OCI-LY1 (cell line): Measurements from ENCODE around the gene MYOF.

Experiments
- H2AFZ ChIP-seq: fragments of 200-600 bp; sonication (generic), shearing (Covaris generic); 2 replicates; pipeline ENCODE4 v1.6.0; 2014; ENCODE audit warnings: antibody characterized with exemption, mild to moderate bottlenecking, low read length
- H3F3A ChIP-seq: fragments of 200-600 bp; sonication (generic), shearing (Covaris generic); 2 replicates; pipeline ENCODE4 v1.6.0; 2014; ENCODE audit warnings: mild to moderate bottlenecking, antibody characterized with exemption, low read length, moderate library complexity; ENCODE audit not compliant: insufficient read depth
- H3K27ac ChIP-seq: fragments of 200-600 bp; sonication (generic); 2 replicates; pipeline ENCODE4 v1.5.1; 2014; ENCODE audit warnings: low read length, mixed run types, mild to moderate bottlenecking, low read depth; ENCODE audit not compliant: poor library complexity, severe bottlenecking
- H3K27me3 ChIP-seq: fragments of 200-600 bp; sonication (generic); 2 replicates; pipeline ENCODE4 v1.6.0; 2014; ENCODE audit warnings: antibody characterized with exemption, mild to moderate bottlenecking, low read length, moderate library complexity; ENCODE audit not compliant: insufficient read depth
- H3K36me3 ChIP-seq: fragments of 200-600 bp; sonication (generic); 2 replicates; pipeline ENCODE4 v1.6.1; 2014; ENCODE audit warnings: mild to moderate bottlenecking, antibody characterized with exemption, low read length, moderate library complexity, mixed read lengths; ENCODE audit not compliant: insufficient read depth
- H3K4me1 ChIP-seq: fragments of 200-600 bp; sonication (generic); 2 replicates; pipeline ENCODE4 v1.5.1; 2014; ENCODE audit warnings: mild to moderate bottlenecking, low read length, moderate library complexity; ENCODE audit not compliant: insufficient read depth, severe bottlenecking
- H3K4me2 ChIP-seq: fragments of 200-600 bp; sonication (generic), shearing (Covaris generic); 2 replicates; pipeline ENCODE4 v1.6.1; 2014; ENCODE audit warnings: low read length
- H3K4me3 ChIP-seq: fragments of 200-600 bp; sonication (generic); 2 replicates; pipeline ENCODE4 v1.5.1; 2014; ENCODE audit warnings: low read length, low read depth, mild to moderate bottlenecking, mixed read lengths; ENCODE audit not compliant: poor library complexity, severe bottlenecking
- H3K79me2 ChIP-seq: fragments of 200-600 bp; shearing (Covaris generic); 2 replicates; pipeline ENCODE4 v1.6.1; 2016; ENCODE audit warnings: mixed run types, low read length, mixed read lengths; ENCODE audit not compliant: insufficient read depth
- H3K9ac ChIP-seq: fragments of 200-600 bp; sonication (generic), shearing (Covaris generic); 2 replicates; pipeline ENCODE4 v1.6.1; 2014; ENCODE audit warnings: mild to moderate bottlenecking, low read length, mixed read lengths
- H3K9me2 ChIP-seq: fragments of 200-600 bp; sonication (generic), shearing (Covaris generic); 2 replicates; pipeline ENCODE4 v1.6.1; 2014; ENCODE audit warnings: low read depth, mild to moderate bottlenecking, low read length, mixed read lengths
- H3K9me3 ChIP-seq: fragments of 200-600 bp; shearing (Covaris generic); 2 replicates; pipeline ENCODE4 v1.6.1; 2014; ENCODE audit warnings: low read length, mixed read lengths
- H4K20me1 ChIP-seq: fragments of 200-600 bp; sonication (generic), shearing (Covaris generic); 2 replicates; pipeline ENCODE4 v1.6.0; 2016; ENCODE audit warnings: mild to moderate bottlenecking, low read length; ENCODE audit not compliant: insufficient read depth
- EZH2 ChIP-seq: fragments of 200-600 bp; sonication (generic), shearing (Covaris generic); IDR thresholded peaks from 2 replicates; pipeline ENCODE4 v1.8.0; 2017; ENCODE audit warnings: borderline replicate concordance, mixed run types, mild to moderate bottlenecking, antibody characterized with exemption, low read length, moderate library complexity, mixed read lengths
- TF ChIP-seq, protein P1 (sequence below): fragments of 200-600 bp; sonication (generic), shearing (Covaris generic); IDR thresholded peaks from 2 replicates; pipeline ENCODE4 v1.5.1; 2017; ENCODE audit warnings: mild to moderate bottlenecking, antibody characterized with exemption, low read length, moderate library complexity, mixed read lengths

MYOF gene

DNA sequence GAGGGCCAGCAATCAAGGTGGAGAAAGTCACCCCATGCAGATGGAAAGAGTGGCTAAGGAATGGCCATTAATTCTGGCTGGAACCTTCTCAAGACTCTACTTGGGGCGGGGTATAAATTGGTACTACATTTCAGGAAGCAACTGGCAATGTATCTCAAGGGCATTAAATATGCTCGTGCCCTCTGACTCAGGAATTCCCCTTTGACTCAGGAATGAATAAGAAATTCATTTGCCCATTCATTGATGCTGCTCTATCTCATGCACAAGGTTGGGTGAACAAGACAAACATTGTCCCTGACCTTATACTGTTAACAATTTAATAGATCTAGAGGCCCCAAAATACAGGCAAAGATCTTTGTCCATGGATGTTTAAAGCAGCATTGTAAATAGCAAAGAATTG is 188.1 kb downstream of the MYOF start:
- Histone ChIP-seq H3K9ac (no peak overlapping the region), H4K20me1 (no peaks in the 10 kb centered on the region), H3K79me2 (no peaks in the 10 kb centered on the region), H3K4me2 (no peak overlapping the region), H3K4me1 (no peaks in the 10 kb centered on the region), H3F3A (no peaks in the 10 kb centered on the region), H3K4me3 (no peak overlapping the region), H3K9me3 (no peaks in the 10 kb centered on the region), H2AFZ (no peak overlapping the region), H3K27me3 (no peaks in the 10 kb centered on the region), H3K36me3 (no peaks in the 10 kb centered on the region), H3K27ac (no peak overlapping the region), H3K9me2 (no peaks in the 10 kb centered on the region)
- TF ChIP-seq, protein P1, sequence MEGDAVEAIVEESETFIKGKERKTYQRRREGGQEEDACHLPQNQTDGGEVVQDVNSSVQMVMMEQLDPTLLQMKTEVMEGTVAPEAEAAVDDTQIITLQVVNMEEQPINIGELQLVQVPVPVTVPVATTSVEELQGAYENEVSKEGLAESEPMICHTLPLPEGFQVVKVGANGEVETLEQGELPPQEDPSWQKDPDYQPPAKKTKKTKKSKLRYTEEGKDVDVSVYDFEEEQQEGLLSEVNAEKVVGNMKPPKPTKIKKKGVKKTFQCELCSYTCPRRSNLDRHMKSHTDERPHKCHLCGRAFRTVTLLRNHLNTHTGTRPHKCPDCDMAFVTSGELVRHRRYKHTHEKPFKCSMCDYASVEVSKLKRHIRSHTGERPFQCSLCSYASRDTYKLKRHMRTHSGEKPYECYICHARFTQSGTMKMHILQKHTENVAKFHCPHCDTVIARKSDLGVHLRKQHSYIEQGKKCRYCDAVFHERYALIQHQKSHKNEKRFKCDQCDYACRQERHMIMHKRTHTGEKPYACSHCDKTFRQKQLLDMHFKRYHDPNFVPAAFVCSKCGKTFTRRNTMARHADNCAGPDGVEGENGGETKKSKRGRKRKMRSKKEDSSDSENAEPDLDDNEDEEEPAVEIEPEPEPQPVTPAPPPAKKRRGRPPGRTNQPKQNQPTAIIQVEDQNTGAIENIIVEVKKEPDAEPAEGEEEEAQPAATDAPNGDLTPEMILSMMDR, result no peak
- no peak for TF ChIP-seq EZH2

DNA sequence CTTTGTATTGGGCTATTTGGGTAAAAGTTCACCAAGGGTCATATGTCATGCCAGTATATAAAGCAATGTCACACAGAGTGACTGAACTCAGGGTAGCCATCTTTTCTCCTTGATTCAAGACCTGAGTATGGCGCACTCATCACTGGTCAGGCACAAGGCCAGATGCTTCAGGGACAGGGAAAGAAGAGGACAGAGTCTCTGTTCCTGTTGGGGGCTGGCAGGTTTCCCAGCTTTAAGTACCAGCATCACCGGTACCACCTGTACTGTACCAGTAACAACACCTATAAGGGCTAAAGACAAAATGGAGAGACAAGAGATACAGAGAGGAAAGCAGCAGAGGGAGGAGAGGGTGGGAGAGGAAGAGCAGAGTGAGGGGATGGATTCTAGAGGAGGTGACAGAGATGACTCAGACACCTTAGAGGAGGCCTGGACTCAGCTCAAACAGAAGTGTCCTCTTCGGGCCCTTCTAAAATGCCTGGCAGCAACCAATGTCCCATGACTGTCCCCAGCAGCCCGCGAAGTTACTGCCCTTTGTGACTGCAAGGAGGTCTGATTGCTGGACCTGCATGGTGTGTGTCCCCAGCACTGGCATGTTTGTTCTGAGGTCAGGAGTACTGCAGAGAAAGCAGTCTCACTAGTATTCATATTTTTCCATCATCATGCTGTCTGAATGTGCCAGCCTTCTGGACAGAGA is 191.3 kb downstream of the MYOF start:
- Histone ChIP-seq H3K4me3 (no peak overlapping the region), H2AFZ (no peak overlapping the region), H3K4me1 (no peaks in the 10 kb centered on the region), H3K27me3 (no peaks in the 10 kb centered on the region), H3K9me2 (no peaks in the 10 kb centered on the region), H3K4me2 (no peak overlapping the region), H3K9ac (no peak overlapping the region), H3K36me3 (no peaks in the 10 kb centered on the region), H3K79me2 (no peaks in the 10 kb centered on the region), H3K9me3 (no peaks in the 10 kb centered on the region), H4K20me1 (no peaks in the 10 kb centered on the region), H3F3A (no peaks in the 10 kb centered on the region), H3K27ac (no peak overlapping the region)
- TF ChIP-seq, protein P1, result no peak
- TF ChIP-seq EZH2, result no peak

DNA sequence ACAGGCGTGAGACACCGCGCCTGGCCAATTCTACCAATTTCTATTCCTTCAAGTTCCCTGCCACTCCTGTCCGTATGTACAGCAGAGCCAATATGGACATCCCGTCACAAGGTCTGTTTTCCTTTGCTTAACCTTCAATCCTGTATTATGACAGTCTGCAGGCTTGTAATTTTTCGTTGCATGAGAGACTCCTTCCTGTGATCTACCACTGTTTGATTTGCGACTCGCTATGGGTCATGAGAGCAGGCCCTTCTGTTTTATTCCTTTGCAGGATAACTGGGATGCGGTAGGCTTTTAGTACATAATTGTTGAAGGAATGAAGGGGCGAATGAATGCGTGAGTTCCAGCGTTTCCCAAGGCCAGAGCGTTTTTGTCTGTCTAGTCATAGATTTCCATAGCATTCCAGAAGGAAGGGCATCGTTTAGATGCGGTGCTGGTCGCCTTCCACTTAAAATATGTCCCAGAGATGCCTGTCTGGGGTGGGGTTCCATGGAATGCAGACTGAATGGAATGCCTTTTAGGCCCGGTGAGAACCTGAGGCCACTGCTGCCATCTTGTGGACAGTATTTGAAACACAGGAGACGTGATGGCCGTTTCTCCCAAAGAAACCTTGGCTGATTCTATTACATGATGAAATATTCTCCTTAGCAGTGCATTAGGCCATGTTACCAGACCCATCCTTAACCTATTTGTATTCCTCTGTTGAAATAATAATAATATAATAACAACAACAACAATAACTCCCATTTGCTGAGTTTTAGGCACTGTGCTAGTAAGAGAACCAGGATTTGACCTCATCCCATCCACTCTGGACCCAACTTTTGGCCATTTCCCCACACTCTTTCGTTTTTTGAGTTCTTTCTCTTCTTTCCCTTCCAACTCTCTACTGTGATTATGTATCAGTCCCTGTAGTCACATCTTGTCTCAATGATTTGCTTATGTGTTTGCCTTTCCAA is 193.2 kb downstream of the MYOF start:
- Histone ChIP-seq H3K9ac (no peak overlapping the region), H2AFZ (no peak overlapping the region), H3K4me3 (no peak overlapping the region), H3K36me3 (no peaks in the 10 kb centered on the region), H3K9me2 (no peaks in the 10 kb centered on the region), H3K27ac (no peak overlapping the region), H3K79me2 (no peaks in the 10 kb centered on the region), H3K4me2 (no peak overlapping the region), H3F3A (no peaks in the 10 kb centered on the region), H4K20me1 (no peaks in the 10 kb centered on the region), H3K27me3 (no peaks in the 10 kb centered on the region), H3K9me3 (no peaks in the 10 kb centered on the region), H3K4me1 (no peaks in the 10 kb centered on the region)
- no peak for TF ChIP-seq EZH2
- TF ChIP-seq, protein P1, result peak; percentile 51; the same call in 1 of the 2 replicates
